Gastroesophageal sphincter (tissue), 4 donors: ENCODE data around the gene TTC7B. TPM values are rescaled to one million over a fixed set of nuclear protein-coding genes. Genes with fewer than 3 reads are reported as not detected.

Experiments
- ATAC-seq: fragments of 150-250 bp; one replicate; pipeline ENCODE4 v1.9.1; 2016; ENCODE audit warnings: mild to moderate bottlenecking, moderate library complexity
- H3K27ac ChIP-seq, 4 donors: fragments of 200-600 bp; sonication (generic) in 3 of 4; 1 replicate in 3 of 4; 2 replicates in 1 of 4; pipeline ENCODE4 v1.5.1; 2016 to 2019
- H3K27me3 ChIP-seq: fragments of 200-600 bp; sonication (generic); one replicate; pipeline ENCODE4 v1.5.1; 2019
- H3K36me3 ChIP-seq, 2 donors: fragments of 200-600 bp; sonication (generic); one replicate each; pipeline ENCODE4 v1.5.1; 2019; ENCODE audit warnings: control low read depth in 1 of 2
- H3K4me1 ChIP-seq, 3 donors: fragments of 200-600 bp; sonication (generic); 1 replicate in 2 of 3; 2 replicates in 1 of 3; pipeline ENCODE4 v1.5.1; 2016 to 2019; ENCODE audit warnings: control low read depth in 2 of 3
- H3K4me3 ChIP-seq, 2 donors: fragments of 200-600 bp; sonication (generic); one replicate each; pipeline ENCODE4 v1.5.1; 2019; ENCODE audit warnings: mild to moderate bottlenecking in 1 of 2, moderate library complexity in 1 of 2
- H3K9me3 ChIP-seq, 3 donors: fragments of 200-600 bp; sonication (generic); one replicate each; pipeline ENCODE4 v1.5.1; 2017 to 2019; ENCODE audit warnings: control low read depth in 2 of 3
- EP300 ChIP-seq: sonication (generic); formaldehyde crosslinking; IDR thresholded peaks from one replicate; pipeline ENCODE4 v1.6.1; 2017; ENCODE audit warnings: antibody characterized with exemption, mild to moderate bottlenecking
- POLR2A ChIP-seq, 2 donors: fragments of 450-650 bp; IDR thresholded peaks; one replicate each; pipeline ENCODE4 v1.6.1; 2017; ENCODE audit warnings: antibody characterized with exemption in 2 of 2, mild to moderate bottlenecking in 2 of 2, moderate library complexity in 1 of 2
- POLR2AphosphoS5 ChIP-seq: sonication (generic); formaldehyde crosslinking; IDR thresholded peaks from one replicate; pipeline ENCODE4 v1.6.1; 2017; ENCODE audit warnings: antibody characterized with exemption
- WGBS, 2 donors: methylation state at CpG; one replicate each; pipeline ENCODE4 v1.1.5; 2018; ENCODE audit warnings: low coverage in 1 of 2; 5-methylcytosine and 5-hydroxymethylcytosine counted together
- total RNA-seq, 4 donors: library from RNA; depleted of rRNA; stranded (reverse); fragments of >200 nt; gene quantifications; one replicate each; pipeline ENCODE4 v1.1.0, GENCODE V29; 2016
- TF ChIP-seq, protein P1 (sequence below), 4 experiments: fragments of 200-600 bp in 2 of 4; fragments of 450-650 bp in 2 of 4; sonication (generic) in 1 of 4; IDR thresholded peaks; one replicate each; pipeline ENCODE4 v1.5.1; 2017 to 2019; ENCODE audit warnings: antibody characterized with exemption in 4 of 4, mild to moderate bottlenecking in 2 of 4, moderate library complexity in 2 of 4

Gene TTC7B
- total RNA-seq, 4 donors from 2014 or later, result 59.0 to 170 (median 64.1) TPM

DNA sequence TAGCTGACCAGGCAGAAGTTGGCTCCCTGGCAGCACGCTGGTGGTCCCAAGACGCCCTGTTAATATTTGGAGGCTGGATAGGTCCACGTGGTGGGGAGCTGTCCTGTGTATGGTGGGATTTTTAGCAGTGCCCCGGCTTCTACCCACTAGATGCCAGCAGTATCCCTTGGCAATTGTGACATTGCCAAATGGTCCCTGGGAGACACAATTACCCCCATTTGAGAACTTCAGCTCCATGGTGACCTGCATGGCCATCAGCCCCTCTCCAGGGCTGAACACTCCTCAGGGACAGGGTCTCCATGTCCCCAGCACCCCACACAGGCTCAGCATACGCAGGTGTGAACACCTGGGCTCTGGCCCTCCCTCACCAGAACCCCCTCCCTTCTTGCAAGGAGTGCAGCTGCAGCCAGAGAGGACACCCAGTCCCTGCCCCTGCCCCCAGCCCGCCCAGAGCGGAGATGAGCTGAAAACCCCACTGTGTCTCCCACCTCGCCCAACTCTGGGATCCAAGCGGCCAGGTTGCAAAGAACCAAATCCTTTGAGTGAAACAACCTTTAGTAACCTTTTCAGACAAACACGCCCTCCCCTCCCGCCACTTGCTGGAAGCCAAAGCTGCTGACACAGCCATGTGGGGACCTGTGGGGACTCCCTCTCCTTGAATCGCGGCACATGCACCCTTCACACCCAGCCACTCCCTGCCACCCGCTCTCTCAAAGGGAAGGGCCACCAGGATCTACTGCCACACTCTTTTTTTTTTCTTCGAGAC lies 299.0 kb downstream of the TTC7B start:
- no peaks in the 10 kb centered on the region for H3K36me3 ChIP-seq
- peaks cover 3 to 78% (median 48%) of the 10 kb centered on the region in 3 donors for H3K4me1 ChIP-seq
- TF ChIP-seq POLR2AphosphoS5 (no peak), POLR2A (IDR thresholded peaks at IDR 0.05) (no peak), EP300 (no peak)
- TF ChIP-seq, protein P1, sequence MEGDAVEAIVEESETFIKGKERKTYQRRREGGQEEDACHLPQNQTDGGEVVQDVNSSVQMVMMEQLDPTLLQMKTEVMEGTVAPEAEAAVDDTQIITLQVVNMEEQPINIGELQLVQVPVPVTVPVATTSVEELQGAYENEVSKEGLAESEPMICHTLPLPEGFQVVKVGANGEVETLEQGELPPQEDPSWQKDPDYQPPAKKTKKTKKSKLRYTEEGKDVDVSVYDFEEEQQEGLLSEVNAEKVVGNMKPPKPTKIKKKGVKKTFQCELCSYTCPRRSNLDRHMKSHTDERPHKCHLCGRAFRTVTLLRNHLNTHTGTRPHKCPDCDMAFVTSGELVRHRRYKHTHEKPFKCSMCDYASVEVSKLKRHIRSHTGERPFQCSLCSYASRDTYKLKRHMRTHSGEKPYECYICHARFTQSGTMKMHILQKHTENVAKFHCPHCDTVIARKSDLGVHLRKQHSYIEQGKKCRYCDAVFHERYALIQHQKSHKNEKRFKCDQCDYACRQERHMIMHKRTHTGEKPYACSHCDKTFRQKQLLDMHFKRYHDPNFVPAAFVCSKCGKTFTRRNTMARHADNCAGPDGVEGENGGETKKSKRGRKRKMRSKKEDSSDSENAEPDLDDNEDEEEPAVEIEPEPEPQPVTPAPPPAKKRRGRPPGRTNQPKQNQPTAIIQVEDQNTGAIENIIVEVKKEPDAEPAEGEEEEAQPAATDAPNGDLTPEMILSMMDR (IDR thresholded peaks at IDR 0.05), result no peak
- no peak for ATAC-seq
- H3K27me3 ChIP-seq, result no peaks in the 10 kb centered on the region
- peak overlapping the region in 2 of 4 donors; percentile 86 to 90 for H3K27ac ChIP-seq
- H3K9me3 ChIP-seq, result peaks cover 0 to 5% (median 0%) of the 10 kb centered on the region in 3 donors
- no peak overlapping the region for H3K4me3 ChIP-seq
- 39 to 70% methylated on average over 5 of the region's 15 CpGs for WGBS, 2 donors

DNA sequence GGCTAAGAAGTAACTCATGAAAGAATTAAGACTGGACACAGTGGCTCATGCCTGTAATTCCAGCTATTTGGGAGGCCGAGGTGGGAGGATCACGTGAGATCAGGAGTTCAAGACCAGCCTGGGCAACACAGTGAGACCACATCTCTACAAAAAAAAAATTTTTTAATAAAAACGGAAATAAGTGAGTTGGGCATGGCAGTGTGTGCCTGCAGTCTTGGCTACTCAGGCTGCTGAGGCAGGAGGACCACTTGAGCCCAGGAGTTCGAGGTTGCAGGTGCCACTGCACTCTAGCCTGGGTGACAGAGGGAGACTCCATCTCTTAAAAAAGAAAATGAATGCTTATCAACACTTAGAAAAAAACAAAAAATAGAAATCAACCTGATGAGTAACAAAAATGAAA lies 301.7 kb downstream of the TTC7B start:
- Histone ChIP-seq H3K9me3 (peaks cover 0 to 5% (median 0%) of the 10 kb centered on the region in 3 donors), H3K36me3 (no peaks in the 10 kb centered on the region), H3K27ac (peak overlapping the region in 3 of 4 donors; percentile 74 to 82 (median 80)), H3K4me3 (no peak overlapping the region), H3K4me1 (peaks cover 0 to 74% (median 29%) of the 10 kb centered on the region in 3 donors), H3K27me3 (no peaks in the 10 kb centered on the region)
- WGBS, 2 donors, result 82 to 96% methylated on average over 4 of the region's 4 CpGs
- no peak for TF ChIP-seq POLR2AphosphoS5
- TF ChIP-seq POLR2A (IDR thresholded peaks at IDR 0.05), result no peak
- TF ChIP-seq EP300, result no peak
- TF ChIP-seq, protein P1 (IDR thresholded peaks at IDR 0.05), result no peak
- no peak for ATAC-seq

DNA sequence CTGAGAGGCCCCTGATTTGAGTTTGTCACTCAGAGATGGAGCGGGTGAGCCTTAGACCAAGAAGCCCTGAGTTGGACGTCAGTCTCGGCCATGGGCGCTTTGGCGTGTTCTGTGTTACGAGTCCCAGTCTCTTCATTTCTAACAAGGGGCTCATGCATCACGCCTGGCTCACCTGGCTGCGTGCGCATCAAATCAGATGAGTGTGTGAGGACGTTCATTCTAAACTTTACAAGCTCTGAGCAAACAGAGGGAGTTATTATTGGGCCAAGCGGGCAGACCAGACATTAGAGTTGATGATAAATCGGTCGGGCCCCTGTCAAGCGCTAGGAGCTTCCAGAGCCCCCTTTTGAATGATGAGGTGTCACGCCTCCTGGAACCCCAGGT lies 302.2 kb downstream of the TTC7B start:
- 55% methylated on average over 8 of the region's 15 CpGs; no CpG with 5 or more reads in 1 of the 2 donors for WGBS, 2 donors
- H3K27ac ChIP-seq, result peak overlapping the region in 3 of 4 donors; percentile 74 to 82 (median 80)
- ATAC-seq, result no peak
- no peaks in the 10 kb centered on the region for H3K36me3 ChIP-seq
- TF ChIP-seq EP300, result no peak
- TF ChIP-seq, protein P1 (IDR thresholded peaks at IDR 0.05), result no peak
- TF ChIP-seq POLR2AphosphoS5, result no peak
- TF ChIP-seq POLR2A (IDR thresholded peaks at IDR 0.05), result no peak
- H3K9me3 ChIP-seq, result no peaks in the 10 kb centered on the region
- no peaks in the 10 kb centered on the region for H3K27me3 ChIP-seq
- no peak overlapping the region for H3K4me3 ChIP-seq
- H3K4me1 ChIP-seq, result peaks cover 0 to 68% (median 29%) of the 10 kb centered on the region in 3 donors

DNA sequence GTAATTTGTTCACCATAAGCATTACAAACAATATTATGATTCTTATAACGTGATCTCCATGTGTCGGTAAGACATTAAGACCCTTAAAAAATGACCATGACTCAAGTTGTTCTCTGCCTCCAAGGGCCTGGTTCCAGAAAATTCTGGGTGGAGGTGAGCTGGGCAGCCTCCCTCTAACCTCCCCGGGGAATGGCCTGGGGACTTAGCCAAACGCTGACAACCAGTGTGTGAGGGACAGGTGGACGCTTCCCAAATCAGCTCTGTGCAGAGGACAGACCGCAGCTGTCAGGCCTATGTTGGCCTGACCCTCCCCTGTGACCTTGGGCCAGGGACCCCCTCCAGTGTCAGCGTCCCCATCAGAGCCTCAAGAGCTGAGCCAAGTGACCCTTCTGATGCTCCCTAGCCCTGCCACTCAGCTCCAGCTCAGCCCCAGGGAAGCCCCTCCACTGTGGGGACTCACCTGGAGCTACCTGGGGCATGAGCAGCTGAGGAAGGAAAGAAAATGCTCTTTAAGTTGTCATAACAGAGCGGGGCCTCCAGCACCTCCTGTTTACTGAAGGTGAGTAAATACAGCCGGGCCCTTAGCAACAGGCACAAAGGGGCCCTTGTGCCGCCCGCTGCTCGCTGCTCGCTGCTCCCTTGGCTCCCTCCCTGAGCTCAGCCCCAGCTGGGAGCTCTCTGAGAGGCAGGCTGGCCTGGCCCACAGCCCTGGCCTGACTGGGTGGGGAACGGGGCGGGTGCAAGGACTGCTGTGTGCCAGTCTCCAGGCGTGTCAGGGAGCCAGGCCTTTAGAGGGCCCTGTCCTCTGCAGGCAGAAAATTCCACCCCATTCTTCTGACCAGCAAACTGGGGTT lies 302.8 kb downstream of the TTC7B start:
- peak; percentile 87 for ATAC-seq
- WGBS, 2 donors, result no CpG with 5 or more reads among the region's 16 CpGs
- TF ChIP-seq POLR2A (IDR thresholded peaks at IDR 0.05), result no peak
- TF ChIP-seq, protein P1 (IDR thresholded peaks at IDR 0.05), result no peak
- no peak for TF ChIP-seq POLR2AphosphoS5
- no peak for TF ChIP-seq EP300

More for the DNA sequence above, 302.8 kb downstream of the TTC7B start:
- Histone ChIP-seq H3K4me1 (peaks cover 0 to 62% (median 28%) of the 10 kb centered on the region in 3 donors), H3K4me3 (no peak overlapping the region), H3K27ac (peak overlapping the region; percentile 7 to 82 (median 77)), H3K36me3 (no peaks in the 10 kb centered on the region), H3K9me3 (no peaks in the 10 kb centered on the region), H3K27me3 (no peaks in the 10 kb centered on the region)
